MM.1S (cell line): Measurements from ENCODE around the gene TPSD1.

ENCODE experiments used
- DNase-seq: peaks from one replicate; pipeline ENCODE4 v3.0.0-alpha.2; 2015
- H2AFZ ChIP-seq: fragments of 300-600 bp; sonication (generic); 2 replicates; pipeline ENCODE4 v1.6.0; 2016; ENCODE audit warnings: antibody characterized with exemption, low read length
- H3F3A ChIP-seq: fragments of 300-600 bp; sonication (generic); 2 replicates; pipeline ENCODE4 v1.6.1; 2016; ENCODE audit warnings: mild to moderate bottlenecking, antibody characterized with exemption, low read length, moderate library complexity, mixed read lengths; ENCODE audit not compliant: insufficient read depth
- H3K27ac ChIP-seq: fragments of 300-600 bp; sonication (generic); 2 replicates; pipeline ENCODE4 v1.5.1; 2016; ENCODE audit warnings: mild to moderate bottlenecking, low read length
- H3K27me3 ChIP-seq: fragments of 300-600 bp; sonication (generic); replicated peaks from 2 replicates; pipeline ENCODE4 v1.6.0; 2016; ENCODE audit warnings: low read length; ENCODE audit not compliant: insufficient read depth
- H3K36me3 ChIP-seq: fragments of 300-600 bp; sonication (generic); replicated peaks from 2 replicates; pipeline ENCODE4 v1.6.1; 2016; ENCODE audit warnings: mild to moderate bottlenecking, low read length, mixed read lengths; ENCODE audit not compliant: insufficient read depth
- H3K4me1 ChIP-seq: fragments of 300-600 bp; sonication (generic); 2 replicates; pipeline ENCODE4 v1.6.1; 2016; ENCODE audit warnings: low read length, mixed read lengths
- H3K4me2 ChIP-seq: fragments of 300-600 bp; sonication (generic); 2 replicates; pipeline ENCODE4 v1.6.0; 2016; ENCODE audit warnings: low read depth, low read length
- H3K4me3 ChIP-seq: fragments of 300-600 bp; sonication (generic); 2 replicates; pipeline ENCODE4 v1.5.1; 2016; ENCODE audit warnings: low read length, mixed read lengths
- H3K79me2 ChIP-seq: fragments of 300-600 bp; sonication (generic); 2 replicates; pipeline ENCODE4 v1.6.1; 2016; ENCODE audit warnings: mixed run types, low read length, mixed read lengths
- H3K9ac ChIP-seq: fragments of 300-600 bp; sonication (generic); 2 replicates; pipeline ENCODE4 v1.6.1; 2016; ENCODE audit warnings: low read length, mixed read lengths
- H3K9me2 ChIP-seq: fragments of 300-600 bp; sonication (generic); replicated peaks from 2 replicates; pipeline ENCODE4 v1.6.1; 2016; ENCODE audit warnings: mild to moderate bottlenecking, low read length, mixed read lengths; ENCODE audit not compliant: insufficient read depth
- H3K9me3 ChIP-seq: fragments of 300-600 bp; sonication (generic); replicated peaks from 2 replicates; pipeline ENCODE4 v1.6.1; 2016; ENCODE audit warnings: mild to moderate bottlenecking, low read length, mixed read lengths; ENCODE audit not compliant: insufficient read depth
- H4K20me1 ChIP-seq: fragments of 300-600 bp; sonication (generic); 2 replicates; pipeline ENCODE4 v1.6.1; 2016; ENCODE audit warnings: mild to moderate bottlenecking, low read length, moderate library complexity, mixed read lengths; ENCODE audit not compliant: insufficient read depth
- CTCF ChIP-seq: fragments of 300-600 bp; sonication (generic); IDR thresholded peaks from 2 replicates; pipeline ENCODE4 v1.5.1; 2016; ENCODE audit warnings: antibody characterized with exemption, low read length, mixed read lengths
- EZH2 ChIP-seq: fragments of 300-600 bp; sonication (generic); optimal IDR thresholded peaks from 2 replicates; pipeline ENCODE3; 2017; ENCODE audit warnings: low read depth, mild to moderate bottlenecking, antibody characterized with exemption, low read length, mixed read lengths
- EZH2phosphoT487 ChIP-seq: fragments of 300-600 bp; sonication (generic); IDR thresholded peaks from 2 replicates; pipeline ENCODE4 v1.6.1; 2018; ENCODE audit warnings: antibody characterized with exemption, low read length

The TPSD1 gene

GRCh38 chr16:1209081-1209480, 46.8 kb upstream of the TPSD1 start:
- Histone ChIP-seq H3K9me3 (no peaks in the 10 kb centered on the region), H3K27me3 (peaks cover 87% of the 10 kb centered on the region), H3K9me2 (no peaks in the 10 kb centered on the region), H3K79me2 (no peaks in the 10 kb centered on the region), H3F3A (no peaks in the 10 kb centered on the region), H3K36me3 (no peaks in the 10 kb centered on the region), H3K4me3 (no peak overlapping the region), H3K4me1 (no peaks in the 10 kb centered on the region), H2AFZ (no peak overlapping the region), H3K4me2 (no peak overlapping the region), H4K20me1 (no peaks in the 10 kb centered on the region), H3K27ac (no peak overlapping the region), H3K9ac (no peak overlapping the region)
- DNase-seq: no peak
- TF ChIP-seq EZH2: no peak
- no peak for TF ChIP-seq EZH2phosphoT487
- TF ChIP-seq CTCF: no peak

- peaks cover 89% of the 10 kb centered on the region for H3K27me3 ChIP-seq
- H2AFZ ChIP-seq: no peak overlapping the region
- H3K4me1 ChIP-seq: no peaks in the 10 kb centered on the region
- H4K20me1 ChIP-seq: no peaks in the 10 kb centered on the region
- H3K9me3 ChIP-seq: no peaks in the 10 kb centered on the region
- no peak overlapping the region for H3K27ac ChIP-seq
- H3K9ac ChIP-seq: no peak overlapping the region
- no peaks in the 10 kb centered on the region for H3K36me3 ChIP-seq
- no peaks in the 10 kb centered on the region for H3F3A ChIP-seq
- DNase-seq: no peak
- H3K4me2 ChIP-seq: no peak overlapping the region
- H3K4me3 ChIP-seq: no peak overlapping the region
- TF ChIP-seq EZH2phosphoT487 (no peak), CTCF (no peak), EZH2 (no peak)
- no peaks in the 10 kb centered on the region for H3K9me2 ChIP-seq
- H3K79me2 ChIP-seq: no peaks in the 10 kb centered on the region
Observed at GRCh38 chr16:1210461-1210860, 45.4 kb upstream of the TPSD1 start.

GRCh38 chr16:1211451-1212268, 44.2 kb upstream of the TPSD1 start:
- peaks cover 95% of the 10 kb centered on the region for H3K27me3 ChIP-seq
- no peak for DNase-seq
- no peak overlapping the region for H3K27ac ChIP-seq
- no peaks in the 10 kb centered on the region for H3K79me2 ChIP-seq
- no peaks in the 10 kb centered on the region for H3K9me3 ChIP-seq
- no peak overlapping the region for H3K4me2 ChIP-seq
- no peaks in the 10 kb centered on the region for H3K36me3 ChIP-seq
- H3F3A ChIP-seq: no peaks in the 10 kb centered on the region
- no peaks in the 10 kb centered on the region for H3K4me1 ChIP-seq
- H4K20me1 ChIP-seq: no peaks in the 10 kb centered on the region
- H3K4me3 ChIP-seq: no peak overlapping the region
- no peaks in the 10 kb centered on the region for H3K9me2 ChIP-seq
- no peak for TF ChIP-seq EZH2phosphoT487
- no peak for TF ChIP-seq EZH2
- TF ChIP-seq CTCF: no peak
- no peak overlapping the region for H3K9ac ChIP-seq
- no peak overlapping the region for H2AFZ ChIP-seq
